ENCODE data around the gene TMEM271. TPM values are rescaled to one million over a fixed set of nuclear protein-coding genes. Genes with fewer than 3 reads are reported as not detected.

The TMEM271 gene, protein sequence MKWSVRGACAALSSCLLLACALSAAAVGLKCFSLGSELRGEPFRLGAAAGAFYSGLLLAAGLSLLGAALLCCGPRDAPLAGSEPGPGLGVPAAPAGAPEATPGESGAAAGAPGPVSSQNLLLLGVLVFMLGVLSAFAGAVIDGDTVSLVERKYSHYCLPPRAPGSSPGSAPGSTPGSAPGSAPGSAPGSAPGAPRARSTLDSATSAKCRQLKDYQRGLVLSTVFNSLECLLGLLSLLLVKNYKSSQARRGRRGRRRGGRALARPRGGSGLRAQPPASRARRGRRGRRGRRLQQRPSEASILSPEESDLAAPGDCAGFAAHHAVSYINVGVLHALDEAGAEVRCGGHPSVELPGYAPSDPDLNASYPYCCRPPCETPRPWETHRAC
- not detected for total RNA-seq
- not detected for polyA plus RNA-seq (2013, experiment 1 of 2)
- polyA plus RNA-seq (2013, experiment 2 of 2): not detected
- total RNA-seq: 0 to 0.10 (median 0) reads per million in 172 experiments

DNA sequence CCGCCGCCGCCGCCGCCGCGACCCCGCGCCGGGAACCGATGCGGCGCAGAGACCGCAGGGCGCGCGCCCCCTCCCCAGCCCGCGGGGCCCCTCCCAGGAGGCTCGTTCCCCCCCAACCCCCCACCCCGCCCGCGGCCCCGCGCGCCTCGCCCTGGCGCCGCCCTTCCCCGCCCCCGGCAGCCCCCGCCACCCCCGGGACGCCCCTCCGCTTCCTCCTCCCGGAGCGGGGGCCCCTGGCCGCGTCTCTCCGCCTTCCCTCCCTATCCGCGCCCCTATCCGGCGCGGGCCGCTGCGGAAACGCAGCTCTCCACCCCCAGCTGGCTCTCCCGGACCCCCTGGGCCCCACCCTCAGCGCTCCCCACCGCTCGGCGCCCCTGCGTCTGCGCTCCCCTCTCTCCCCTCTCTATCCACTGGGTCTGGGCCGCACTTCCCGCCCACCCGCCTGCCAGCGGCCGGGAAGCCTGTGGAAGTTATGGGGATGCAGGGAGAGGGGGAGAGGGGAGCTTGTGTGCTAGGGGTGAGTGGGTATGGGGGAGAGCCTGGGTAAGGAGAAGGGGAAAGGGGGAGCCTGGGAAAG, at the start of gene TMEM271:
TSS of gene TMEM271 (minus strand) at position 51 of the 577 bp plus-strand sequence. CDS start 233 bp downstream, outside the sequence.
- Histone ChIP-seq H3K27ac (ENCODE audit: low read depth in 1 of 2, low read length in 2 of 2) (no peak within 1 kb of the TSS), H3K9me3 (ENCODE audit: control insufficient read depth in 1 of 2, insufficient read depth in 1 of 2, low read length in 2 of 2) (peaks cover 0 to 56% of the 10 kb centered on the region in 2 experiments), H3K4me3 (ENCODE audit: low read length) (no peak within 1 kb of the TSS), H3K36me3 (ENCODE audit: insufficient read depth, low read length) (no peaks in the 10 kb centered on the region), H3K27me3 (ENCODE audit: control insufficient read depth in 1 of 2, insufficient read depth in 2 of 2, low read length in 2 of 2) (peaks cover 50 to 55% of the 10 kb centered on the region in 2 experiments), H3K4me1 (ENCODE audit: insufficient read depth, low read length) (peaks cover 14% of the 10 kb centered on the region)
- intact Hi-C loops (cut with DNase I, micrococcal nuclease): no loop called here
- Mint-ChIP-seq H3K27ac (no peak within 1 kb of the TSS), H3K4me3 (peak within 1 kb of the TSS; percentile 15), H3K36me3 (ENCODE audit: low read depth) (no peaks in the 10 kb centered on the region), H3K4me1 (ENCODE audit: low read depth) (peaks cover 5% of the 10 kb centered on the region), H3K9me3 (peaks cover 3% of the 10 kb centered on the region), H3K27me3 (peaks cover 68% of the 10 kb centered on the region)
- no peak for ATAC-seq (ENCODE audit: poor library complexity)
- TF ChIP-seq, protein P1, sequence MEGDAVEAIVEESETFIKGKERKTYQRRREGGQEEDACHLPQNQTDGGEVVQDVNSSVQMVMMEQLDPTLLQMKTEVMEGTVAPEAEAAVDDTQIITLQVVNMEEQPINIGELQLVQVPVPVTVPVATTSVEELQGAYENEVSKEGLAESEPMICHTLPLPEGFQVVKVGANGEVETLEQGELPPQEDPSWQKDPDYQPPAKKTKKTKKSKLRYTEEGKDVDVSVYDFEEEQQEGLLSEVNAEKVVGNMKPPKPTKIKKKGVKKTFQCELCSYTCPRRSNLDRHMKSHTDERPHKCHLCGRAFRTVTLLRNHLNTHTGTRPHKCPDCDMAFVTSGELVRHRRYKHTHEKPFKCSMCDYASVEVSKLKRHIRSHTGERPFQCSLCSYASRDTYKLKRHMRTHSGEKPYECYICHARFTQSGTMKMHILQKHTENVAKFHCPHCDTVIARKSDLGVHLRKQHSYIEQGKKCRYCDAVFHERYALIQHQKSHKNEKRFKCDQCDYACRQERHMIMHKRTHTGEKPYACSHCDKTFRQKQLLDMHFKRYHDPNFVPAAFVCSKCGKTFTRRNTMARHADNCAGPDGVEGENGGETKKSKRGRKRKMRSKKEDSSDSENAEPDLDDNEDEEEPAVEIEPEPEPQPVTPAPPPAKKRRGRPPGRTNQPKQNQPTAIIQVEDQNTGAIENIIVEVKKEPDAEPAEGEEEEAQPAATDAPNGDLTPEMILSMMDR (IDR thresholded peaks at IDR 0.05): no peak
- POLR2A ChIA-PET: no interaction called here
- CTCF ChIA-PET: no interaction called here
- DNase-seq: no peak

DNA sequence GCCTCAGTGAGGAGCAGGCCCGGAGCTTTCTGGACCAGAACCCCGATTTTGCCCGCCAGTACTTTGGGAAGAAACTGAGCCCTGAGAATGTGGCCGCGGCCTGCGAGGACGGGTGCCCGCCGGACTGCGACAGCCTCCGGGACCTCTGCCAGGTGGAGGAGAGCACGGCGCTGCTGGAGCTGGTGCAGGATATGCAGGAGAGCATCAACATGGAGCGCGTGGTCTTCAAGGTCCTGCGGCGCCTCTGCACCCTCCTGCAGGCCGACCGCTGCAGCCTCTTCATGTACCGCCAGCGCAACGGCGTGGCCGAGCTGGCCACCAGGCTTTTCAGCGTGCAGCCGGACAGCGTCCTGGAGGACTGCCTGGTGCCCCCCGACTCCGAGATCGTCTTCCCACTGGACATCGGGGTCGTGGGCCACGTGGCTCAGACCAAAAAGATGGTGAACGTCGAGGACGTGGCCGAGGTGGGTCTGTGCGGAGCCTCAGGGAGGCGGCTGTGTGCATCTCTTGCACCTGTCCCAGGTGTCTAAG, 49.6 kb upstream of the TMEM271 start:
- Mint-ChIP-seq H3K4me3 (no peak overlapping the region), H3K27me3 (peaks cover 11% of the 10 kb centered on the region), H3K36me3 (ENCODE audit: low read depth) (no peaks in the 10 kb centered on the region), H3K27ac (no peak overlapping the region), H3K9me3 (no peaks in the 10 kb centered on the region), H3K4me1 (ENCODE audit: low read depth) (no peaks in the 10 kb centered on the region)
- DNase-seq (no peak), ATAC-seq (ENCODE audit: poor library complexity) (no peak)
- no peaks in the 10 kb centered on the region for H3K4me1 ChIP-seq (ENCODE audit: insufficient read depth, low read length)
- H3K9me3 ChIP-seq (ENCODE audit: control insufficient read depth in 1 of 2, insufficient read depth in 1 of 2, low read length in 2 of 2): peaks cover 0 to 43% of the 10 kb centered on the region in 2 experiments
- no peak overlapping the region for H3K4me3 ChIP-seq (ENCODE audit: low read length)
- H3K36me3 ChIP-seq (ENCODE audit: insufficient read depth, low read length): no peaks in the 10 kb centered on the region
- H3K27me3 ChIP-seq (ENCODE audit: control insufficient read depth in 1 of 2, insufficient read depth in 2 of 2, low read length in 2 of 2): no peaks in the 10 kb centered on the region
- no peak overlapping the region for H3K27ac ChIP-seq (ENCODE audit: low read depth in 1 of 2, low read length in 2 of 2)
- intact Hi-C loops (cut with DNase I, micrococcal nuclease): no loop called here
- CTCF ChIA-PET: no interaction called here
- TF ChIP-seq, protein P1 (IDR thresholded peaks at IDR 0.05): no peak
- POLR2A ChIA-PET: no interaction called here

DNA sequence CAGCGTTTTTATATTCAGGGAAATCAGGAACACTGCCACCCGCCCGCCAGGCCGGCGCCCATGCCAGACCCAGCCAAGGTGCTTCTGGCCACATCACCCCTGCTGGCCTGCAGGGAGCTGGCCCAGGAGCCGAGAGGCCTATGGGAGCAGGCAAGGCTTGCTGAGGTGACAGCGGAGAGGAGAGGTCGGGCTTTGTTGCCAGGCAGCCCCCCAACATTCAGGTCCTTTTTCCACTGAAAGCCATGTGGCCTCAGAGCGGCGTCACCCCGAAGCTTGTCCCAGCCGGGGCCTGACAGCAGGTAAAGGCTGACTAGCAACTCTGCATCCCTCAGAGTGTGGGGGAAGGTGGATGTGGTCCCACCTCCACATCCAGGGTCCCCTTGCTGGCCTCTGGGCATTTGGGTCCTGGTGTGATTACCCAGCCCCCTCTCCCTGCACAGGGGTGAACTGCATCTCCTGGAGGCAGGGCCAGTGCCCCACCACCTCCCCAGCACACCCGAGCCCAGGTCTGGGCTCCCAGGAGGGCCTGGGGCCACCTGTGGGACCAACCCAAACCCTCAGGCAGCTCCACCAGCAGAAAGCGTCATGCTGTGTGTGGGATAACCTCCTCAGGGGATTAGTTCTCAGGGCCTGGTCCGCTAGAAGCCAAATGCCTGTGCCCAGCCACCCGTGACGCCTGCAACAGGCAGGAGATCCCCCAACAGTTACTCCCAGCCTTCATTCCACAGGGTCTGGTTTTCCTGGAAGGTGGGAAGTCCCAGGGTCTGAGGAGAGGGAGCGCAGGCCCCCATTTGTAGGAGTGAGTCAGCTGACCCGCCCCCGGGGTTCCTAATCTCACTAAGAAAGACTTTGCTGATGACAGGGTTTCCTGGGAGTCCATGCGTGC, 48.9 kb upstream of the TMEM271 start, which contains the start of gene PDE6B:
TSS of gene PDE6B (plus strand) at position 869 of the 886 bp plus-strand sequence. CDS start 54 bp downstream, outside the sequence.
- TF ChIP-seq, protein P1 (IDR thresholded peaks at IDR 0.05): no peak
- H3K36me3 ChIP-seq (ENCODE audit: insufficient read depth, low read length): no peaks in the 10 kb centered on the region

More for the DNA sequence above, 48.9 kb upstream of the TMEM271 start, which contains the start of gene PDE6B:
- H3K27ac Mint-ChIP-seq: no peak within 1 kb of the TSS
- POLR2A ChIA-PET: no interaction called here
- CTCF ChIA-PET: no interaction called here
- H3K4me3 Mint-ChIP-seq: no peak within 1 kb of the TSS
- H3K36me3 Mint-ChIP-seq (ENCODE audit: low read depth): no peaks in the 10 kb centered on the region
- no peak within 1 kb of the TSS for H3K4me3 ChIP-seq (ENCODE audit: low read length)
- H3K9me3 ChIP-seq (ENCODE audit: control insufficient read depth in 1 of 2, insufficient read depth in 1 of 2, low read length in 2 of 2): peaks cover 0 to 36% of the 10 kb centered on the region in 2 experiments
- no peaks in the 10 kb centered on the region for H3K9me3 Mint-ChIP-seq
- H3K27me3 Mint-ChIP-seq: peaks cover 18% of the 10 kb centered on the region
- H3K27ac ChIP-seq (ENCODE audit: low read depth in 1 of 2, low read length in 2 of 2): no peak within 1 kb of the TSS
- ATAC-seq (ENCODE audit: poor library complexity) (no peak), DNase-seq (no peak)
- H3K27me3 ChIP-seq (ENCODE audit: control insufficient read depth in 1 of 2, insufficient read depth in 2 of 2, low read length in 2 of 2): no peaks in the 10 kb centered on the region
- intact Hi-C loops (cut with DNase I, micrococcal nuclease): no loop called here
- no peaks in the 10 kb centered on the region for H3K4me1 ChIP-seq (ENCODE audit: insufficient read depth, low read length)
- H3K4me1 Mint-ChIP-seq (ENCODE audit: low read depth): no peaks in the 10 kb centered on the region

All from CD4-positive, alpha-beta T cell (primary cell).